ENCODE measurements around the gene TBC1D21.

The TBC1D21 gene, protein sequence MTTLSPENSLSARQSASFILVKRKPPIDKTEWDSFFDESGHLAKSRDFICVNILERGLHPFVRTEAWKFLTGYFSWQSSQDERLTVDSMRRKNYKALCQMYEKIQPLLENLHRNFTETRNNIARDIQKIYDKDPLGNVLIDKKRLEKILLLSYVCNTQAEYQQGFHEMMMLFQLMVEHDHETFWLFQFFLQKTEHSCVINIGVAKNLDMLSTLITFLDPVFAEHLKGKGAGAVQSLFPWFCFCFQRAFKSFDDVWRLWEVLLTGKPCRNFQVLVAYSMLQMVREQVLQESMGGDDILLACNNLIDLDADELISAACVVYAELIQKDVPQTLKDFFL

DNA sequence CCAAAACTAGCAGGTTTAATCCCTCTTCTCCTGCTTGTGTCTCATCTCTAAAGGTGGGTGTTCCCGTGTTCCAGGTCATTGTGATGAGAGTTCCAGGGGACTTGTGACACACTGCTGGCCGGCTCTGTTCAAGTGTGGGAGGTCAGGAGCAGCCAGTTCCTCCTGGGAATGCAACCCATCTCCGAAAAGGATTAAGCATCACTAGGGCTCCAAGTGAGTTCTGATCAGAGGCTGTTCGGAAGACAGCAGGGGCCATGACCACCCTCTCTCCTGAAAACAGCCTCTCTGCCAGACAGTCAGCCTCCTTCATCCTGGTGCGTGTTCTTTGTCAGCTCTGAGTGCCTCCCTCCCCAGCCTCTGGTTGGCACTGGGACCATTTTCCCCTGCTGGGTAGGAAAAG is at the start of gene TBC1D21:
TSS of gene TBC1D21 (plus strand) at position 109 of the 400 bp plus-strand sequence. CDS start at position 255, 146 bp downstream.
- FAIRE-seq: no peak

DNA sequence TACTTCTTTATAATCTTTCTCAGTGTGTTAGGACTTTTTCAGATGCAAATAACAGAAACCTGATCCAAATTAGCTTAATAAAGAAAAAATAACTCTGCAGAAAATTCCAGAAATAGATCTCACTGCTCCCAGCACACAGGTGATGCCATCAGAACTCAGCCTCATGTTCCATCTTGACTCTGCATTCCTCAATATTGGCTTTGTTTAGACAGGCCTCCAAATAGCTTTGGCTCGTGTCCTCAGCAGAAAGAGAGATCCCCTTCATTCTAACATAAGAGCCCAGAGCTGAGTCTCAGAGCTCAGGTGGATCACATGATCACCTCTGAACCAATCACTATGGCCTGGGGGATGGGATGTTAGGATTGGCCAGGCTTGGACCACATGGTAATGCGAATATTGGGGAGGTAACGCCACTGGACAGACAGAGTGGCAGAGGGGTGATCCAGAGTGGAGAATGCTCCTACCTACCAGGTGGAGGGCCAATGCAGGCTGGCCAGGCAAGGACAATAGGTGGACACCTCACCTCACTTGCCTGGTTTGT is 46.6 kb upstream of the TBC1D21 start:
- no peak for FAIRE-seq

DNA sequence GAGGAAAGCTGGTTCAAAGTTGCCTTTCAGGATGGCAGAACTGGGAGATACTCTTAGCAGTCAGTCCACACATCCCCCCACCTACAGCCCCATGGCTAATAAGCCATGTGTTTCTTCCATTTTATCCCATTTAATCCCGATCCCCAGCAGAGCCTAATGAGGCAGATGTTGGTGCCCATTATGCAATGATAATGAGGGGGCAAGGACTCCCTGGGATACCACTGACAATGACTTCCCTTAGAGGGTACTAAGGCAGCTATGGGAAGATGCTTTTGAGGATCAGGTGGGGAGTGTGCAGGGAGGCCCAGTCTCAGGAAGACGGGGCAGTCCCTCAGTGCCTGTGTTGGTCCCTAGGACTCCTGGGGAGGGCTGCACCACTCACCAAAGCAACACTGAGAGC is 43.8 kb upstream of the TBC1D21 start:
- no peak for FAIRE-seq

DNA sequence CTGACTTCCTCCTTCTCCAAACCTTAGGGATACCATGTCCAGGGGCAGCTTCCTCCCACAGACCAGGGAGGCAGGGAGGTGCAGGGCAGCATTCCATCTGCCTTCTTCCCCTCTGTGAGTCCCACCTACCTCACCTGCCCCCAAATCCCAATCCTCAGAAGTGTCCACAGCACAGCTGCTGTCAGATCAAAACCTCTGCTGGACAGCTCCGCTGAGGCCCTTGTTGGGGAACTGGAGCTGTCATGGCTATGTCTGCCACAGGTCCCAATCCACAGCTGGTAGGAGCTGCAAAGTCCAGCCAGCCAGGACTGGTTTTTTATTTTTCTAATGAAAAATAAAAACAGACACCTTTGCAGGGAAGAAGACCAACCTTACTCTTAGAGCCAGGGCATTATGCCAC is 40.7 kb upstream of the TBC1D21 start:
- FAIRE-seq: no peak

DNA sequence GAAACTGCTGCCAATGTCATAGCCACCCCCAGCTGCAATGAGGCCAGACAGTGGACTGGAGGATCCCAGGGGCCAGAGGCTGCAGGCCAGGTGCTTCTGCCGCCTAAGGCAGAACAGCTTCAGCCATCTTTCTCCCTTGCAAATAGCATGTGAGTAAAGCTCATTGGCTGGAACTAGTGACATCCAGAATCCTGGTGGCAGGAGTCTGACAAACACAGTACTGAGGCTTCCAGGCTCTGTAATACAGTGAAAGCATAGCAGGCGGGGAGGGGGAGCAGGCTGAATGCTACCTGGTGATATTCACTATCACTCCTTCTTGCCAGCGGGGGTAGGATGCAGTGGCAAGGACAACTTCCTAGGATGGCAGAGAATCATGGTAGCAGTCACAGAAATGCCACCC is 36.5 kb upstream of the TBC1D21 start:
- FAIRE-seq: no peak

DNA sequence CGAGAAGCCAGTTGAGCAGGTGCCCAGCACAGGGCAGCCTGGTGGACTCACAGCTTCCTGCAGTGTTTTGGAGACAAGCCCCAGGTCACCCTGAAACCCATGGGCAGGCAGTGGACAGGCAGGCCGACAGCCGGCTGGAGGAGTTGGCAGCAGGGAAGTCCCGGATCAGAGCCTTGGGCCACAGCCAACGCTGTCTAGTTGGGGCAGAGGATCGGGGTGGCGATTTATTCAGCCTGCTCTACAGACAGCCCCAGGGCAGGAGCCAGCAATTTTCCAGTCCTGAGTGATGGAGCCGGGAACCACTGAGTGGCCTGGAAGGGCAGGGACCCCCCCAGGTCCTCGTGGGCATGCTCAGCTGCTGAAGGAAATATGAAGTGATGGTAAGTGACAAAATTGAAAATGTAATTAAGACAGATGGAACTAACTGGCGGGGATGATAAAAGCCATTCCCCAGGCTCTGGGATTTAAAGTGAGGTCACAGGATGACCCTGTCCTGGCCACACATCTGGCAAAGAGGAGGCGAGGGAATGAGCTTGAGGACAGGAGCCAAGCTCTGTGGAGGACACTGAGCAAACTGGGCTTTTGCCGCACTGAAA is 34.4 kb upstream of the TBC1D21 start:
- no peak for FAIRE-seq

DNA sequence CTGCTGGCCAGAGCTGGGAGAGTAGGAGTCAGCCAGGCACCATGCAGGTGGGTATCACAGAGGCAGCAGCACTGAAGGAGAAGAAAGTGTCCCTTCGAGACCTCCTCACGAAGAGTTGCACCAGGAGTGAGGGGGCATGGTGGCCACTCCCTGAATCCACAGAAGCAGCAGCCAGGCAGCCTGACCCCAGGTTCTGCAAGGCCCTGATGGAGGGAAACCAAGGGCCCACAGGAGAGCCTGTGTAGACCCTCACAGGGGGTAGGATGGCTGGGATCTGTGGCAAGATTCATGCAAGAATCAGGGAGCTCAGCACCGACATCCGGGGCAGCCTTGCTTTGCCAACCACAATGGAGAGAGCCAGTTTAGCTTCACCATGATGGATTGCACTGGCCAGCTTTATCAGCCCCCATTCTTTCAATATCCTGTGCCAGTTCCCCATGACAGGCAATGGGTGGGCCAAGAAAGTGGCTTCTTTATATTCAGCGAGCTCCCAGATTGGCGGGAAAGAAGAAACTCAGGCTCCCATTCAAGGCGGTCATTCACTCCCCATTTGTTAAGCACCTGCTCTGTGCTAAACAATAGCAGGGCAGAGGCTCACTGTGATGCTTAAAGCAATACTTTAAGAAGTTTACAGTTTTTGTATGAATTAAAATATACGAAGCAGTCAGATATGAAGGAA is 33.5 kb upstream of the TBC1D21 start:
- FAIRE-seq: no peak

DNA sequence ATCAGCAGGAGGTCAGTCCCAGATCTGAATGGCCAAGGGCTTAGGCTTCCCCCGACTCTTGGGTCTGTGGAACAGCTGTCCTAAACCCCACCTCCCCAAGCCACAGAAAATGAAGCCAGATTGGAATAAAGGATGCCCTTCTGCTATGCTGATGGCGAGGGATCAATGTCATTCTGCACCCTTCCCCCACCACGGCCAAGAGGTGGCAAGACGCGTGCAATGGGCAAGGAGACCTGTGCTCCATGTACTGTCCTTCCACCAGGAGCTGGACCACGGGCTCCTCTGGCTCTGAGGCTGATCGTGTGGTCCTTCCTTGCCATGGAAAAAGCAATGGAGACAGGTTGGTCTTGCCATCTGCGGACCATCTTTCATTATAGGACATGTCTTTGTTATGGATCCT is 32.6 kb upstream of the TBC1D21 start:
- FAIRE-seq: no peak

DNA sequence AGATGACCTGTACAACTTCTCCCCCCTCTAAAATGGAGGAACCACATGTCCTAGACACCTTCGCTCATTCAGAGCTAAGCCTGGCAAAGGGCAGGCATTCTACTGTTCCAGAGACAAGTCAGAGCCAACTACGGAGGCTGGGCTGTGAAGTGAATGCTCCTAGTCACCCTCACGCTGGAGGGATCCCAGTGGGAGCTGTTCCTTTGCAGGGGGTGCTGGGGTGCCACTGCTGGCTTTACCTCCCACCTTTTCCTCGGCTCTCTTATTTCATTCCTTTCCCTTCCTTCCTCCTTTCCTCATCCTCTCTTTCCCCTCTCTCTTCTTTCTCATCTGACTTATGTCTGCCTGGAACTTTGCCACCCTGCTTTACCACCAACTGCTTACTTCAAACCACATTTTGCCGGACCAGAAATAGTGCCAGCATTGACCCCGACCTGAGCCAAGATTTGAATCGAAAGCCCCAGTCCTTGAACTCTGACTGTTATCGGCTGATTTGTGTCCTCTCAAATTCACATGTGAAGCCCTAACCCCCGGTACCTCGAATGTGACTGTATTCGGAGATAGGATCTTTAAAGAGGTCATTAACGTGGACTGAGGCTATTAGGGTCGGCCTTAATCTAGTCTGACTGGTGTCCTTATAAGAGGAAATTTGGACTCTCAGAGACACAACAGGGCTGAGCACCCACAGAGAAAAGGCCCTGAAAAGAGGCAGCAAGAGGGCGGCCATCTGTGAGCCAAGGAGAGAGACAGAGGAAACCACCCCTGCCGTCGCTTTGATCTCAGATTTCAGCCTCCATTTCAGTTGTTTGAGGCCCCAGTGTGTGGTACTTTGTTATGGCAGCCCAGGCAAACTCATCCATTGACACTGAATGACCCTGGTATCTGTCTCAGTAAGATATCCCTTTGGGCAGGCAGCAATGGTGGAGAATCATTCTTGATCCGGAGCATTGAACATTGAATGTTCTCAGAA is 31.3 kb upstream of the TBC1D21 start:
- no peak for FAIRE-seq

DNA sequence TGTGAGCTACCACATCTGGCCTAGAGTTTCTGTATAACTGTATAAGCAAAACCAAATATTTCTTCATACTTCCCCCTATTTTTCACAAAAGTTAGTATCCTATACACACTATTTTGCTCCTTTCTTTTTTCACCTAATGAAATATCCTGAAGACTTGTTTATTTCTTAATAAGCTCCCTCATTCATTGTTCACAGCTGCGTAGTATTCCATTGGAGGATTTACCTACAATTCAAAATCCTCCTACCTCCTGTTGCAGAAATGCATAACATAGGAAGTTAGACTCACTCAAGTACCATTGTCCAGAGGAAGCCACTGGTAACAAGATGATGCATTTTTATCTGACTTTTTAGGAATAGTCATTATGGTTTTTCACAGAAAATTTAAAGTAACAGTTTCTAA is 29.6 kb upstream of the TBC1D21 start:
- no peak for FAIRE-seq

DNA sequence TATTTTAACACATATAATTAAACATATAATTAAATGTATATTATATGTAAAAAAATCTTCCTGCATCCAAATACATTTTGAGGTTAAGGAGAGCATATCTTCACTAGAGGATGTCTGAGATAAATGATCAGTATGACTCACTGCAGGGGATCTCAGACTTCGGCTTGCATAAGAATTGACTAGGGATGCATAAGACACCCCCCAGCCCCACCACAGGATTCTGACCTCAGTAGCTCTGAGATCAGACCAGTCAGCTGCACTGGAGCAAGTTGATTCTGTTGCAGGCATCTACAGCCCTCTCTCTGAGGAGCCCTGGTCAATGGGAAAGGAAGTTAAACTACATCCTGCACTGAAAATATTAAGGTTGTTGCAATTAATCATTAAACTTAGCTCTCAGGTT is 29.0 kb upstream of the TBC1D21 start:
- no peak for FAIRE-seq

DNA sequence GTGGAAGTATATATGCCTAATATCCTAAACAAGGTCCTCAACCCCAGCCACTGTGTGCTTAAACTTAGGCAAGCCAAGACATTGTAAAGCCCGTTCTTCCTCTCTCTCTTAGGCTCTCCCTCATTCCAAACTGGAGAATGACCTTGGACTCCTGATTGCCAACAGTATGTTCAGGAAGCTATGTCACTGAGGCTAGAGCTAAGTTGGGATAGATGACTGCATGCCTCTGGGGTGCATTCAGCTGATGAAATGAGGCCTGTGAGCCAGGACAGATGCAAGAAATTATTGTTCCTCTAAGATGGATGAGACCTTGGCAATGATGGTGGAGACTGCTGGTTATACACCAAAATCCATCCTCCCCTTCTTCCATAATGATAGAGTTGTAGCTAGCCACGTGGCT is 27.9 kb upstream of the TBC1D21 start:
- FAIRE-seq: no peak

DNA sequence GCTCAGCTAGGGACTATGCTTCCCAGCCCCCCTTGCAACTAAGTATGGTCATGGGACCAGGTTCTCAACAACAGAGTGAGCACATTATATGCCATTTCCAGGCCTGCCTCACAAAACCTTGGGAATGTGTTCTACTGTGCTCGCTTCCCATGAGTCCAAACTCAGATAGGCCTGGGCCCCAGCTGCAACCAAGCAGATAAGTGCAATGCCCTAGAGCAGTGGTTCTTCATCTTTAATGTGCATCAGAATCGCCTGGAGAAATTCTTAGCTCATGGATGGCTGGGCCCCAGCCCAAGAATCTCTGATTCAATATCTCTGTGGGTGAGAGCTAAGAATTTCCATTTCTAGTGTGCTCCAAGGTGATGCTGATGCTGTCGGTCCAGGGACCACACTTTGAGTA is 27.5 kb upstream of the TBC1D21 start:
- no peak for FAIRE-seq

DNA sequence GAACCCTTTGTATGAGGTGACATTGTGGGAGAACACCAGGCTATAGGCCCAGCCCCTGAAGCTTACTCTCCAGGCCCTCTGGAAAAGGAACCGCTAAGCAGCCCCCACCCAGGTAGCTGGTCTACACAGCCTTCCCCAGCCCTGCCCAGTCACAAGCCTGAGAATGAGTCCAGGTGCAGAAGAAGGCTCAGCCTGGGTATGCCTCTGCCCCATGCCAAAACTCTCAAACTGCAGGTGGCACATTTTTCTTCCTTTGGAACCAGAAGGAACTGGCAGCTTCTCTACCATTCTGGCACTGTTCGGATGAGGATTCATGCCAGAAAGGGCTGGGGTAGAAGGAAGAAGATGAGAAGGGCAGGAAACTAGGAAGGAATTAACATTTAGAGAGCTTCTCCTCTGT is 23.7 kb upstream of the TBC1D21 start:
- FAIRE-seq: no peak

DNA sequence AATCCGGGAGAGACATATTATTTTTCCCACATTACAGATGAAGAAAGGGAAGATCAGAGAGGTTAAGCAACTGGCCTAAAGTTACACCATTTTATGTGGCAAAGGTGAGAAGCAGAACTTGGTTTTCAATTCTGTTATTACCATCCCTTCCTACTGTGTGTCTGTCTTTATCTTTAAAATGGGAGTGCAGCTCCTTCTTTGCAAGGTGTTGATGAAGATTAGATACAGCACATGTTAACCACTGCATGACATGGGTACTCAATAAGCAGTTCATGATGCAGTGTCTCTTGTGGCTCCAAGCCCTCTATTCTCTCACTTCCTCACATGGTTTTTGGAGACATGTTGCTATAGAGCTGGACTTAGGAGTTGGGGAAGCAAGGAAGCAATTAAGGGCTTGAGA is 23.1 kb upstream of the TBC1D21 start:
- FAIRE-seq: no peak

DNA sequence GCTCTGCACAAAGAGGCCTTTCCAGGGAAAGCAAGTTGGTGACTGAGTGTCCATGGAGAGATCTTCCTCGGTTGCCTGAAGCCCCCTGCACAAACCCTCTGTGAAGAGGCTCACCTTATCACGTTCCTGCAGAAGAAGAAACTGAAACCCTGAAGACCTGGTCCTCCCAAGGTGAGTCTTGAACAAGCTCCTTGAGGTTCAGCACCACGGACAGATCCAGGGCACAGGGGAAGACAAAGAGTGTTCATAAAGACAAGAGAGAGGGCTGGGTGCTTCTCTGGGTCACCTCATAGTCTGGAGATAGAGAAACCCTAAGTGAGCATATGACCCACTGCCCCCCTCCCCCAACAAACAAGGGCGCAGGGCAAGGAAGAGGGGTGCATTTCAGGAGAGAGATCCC is 21.7 kb upstream of the TBC1D21 start:
- FAIRE-seq: no peak

DNA sequence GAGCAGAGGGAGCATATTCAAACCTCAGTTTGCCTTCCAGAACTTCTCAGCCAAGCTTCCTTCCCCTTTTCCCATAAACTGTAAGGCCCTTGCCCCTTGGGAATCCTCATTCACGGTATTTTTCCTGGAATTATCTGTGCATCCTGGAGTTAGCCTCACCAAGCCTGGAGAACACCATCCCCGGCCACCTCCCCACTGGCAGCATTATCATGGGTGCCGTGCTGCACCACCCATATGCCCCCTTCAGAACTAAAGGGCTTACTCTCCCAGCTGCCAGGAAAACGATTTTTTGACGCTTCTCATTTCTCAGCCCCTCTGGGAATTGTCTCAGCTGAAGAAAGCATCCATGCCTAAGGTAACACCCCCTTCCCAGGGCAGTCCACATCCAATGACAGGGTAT is 20.9 kb upstream of the TBC1D21 start:
- no peak for FAIRE-seq

DNA sequence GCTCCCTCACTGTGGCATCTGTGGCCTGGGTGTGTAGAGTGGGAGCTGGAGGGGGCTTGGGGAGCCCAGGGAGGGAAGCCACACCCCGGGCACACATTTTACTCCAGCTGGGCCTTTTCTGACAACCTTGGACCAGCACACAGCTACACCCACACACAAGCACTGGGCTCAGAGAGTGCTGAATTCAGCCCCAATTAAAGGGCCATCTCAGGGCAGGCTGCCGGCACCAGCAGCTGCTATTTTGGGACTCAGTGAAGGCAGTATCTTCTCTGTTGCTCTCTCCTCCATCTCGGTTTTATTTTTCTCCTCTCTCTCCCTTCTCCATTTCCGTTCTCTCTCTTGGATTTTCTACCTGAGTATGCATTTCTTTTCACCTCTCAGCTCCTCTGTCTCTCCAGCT is 19.1 kb upstream of the TBC1D21 start:
- no peak for FAIRE-seq

DNA sequence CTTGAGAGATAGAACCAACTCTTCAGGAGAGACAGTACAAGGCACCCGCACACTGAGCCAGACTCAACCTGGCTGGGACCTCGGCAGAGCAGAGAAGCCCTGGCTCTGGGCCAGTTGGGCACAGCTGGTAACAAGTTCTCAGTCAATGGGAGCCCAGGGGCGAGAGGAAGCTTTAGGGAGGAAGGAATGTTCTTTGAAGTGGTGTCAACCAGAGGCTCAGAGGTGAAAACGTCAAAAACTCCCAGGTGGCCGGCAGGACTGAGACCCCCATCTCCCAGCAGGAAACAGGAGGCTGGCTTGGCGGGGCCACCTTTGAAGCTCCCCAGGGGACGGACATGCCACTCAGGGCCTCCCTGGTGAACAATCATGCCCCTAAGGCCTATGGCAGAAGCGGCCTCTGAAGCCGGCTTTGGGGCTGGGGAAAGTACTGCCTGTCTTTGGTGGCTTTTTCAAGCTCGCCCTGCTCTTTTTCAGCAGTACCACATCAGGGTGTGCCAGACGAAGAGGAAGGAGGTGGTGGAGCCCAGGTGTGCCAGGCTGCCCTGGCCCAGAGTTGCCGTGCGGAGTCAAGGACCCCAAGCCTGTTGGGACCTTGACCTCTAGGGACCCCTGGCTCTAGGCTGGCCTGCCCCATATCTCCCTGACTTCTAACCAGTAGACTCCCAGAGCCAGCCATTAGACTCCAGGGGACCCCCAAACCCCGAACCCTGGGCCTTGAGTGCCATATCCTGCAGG is 16.7 kb upstream of the TBC1D21 start:
- FAIRE-seq: no peak

DNA sequence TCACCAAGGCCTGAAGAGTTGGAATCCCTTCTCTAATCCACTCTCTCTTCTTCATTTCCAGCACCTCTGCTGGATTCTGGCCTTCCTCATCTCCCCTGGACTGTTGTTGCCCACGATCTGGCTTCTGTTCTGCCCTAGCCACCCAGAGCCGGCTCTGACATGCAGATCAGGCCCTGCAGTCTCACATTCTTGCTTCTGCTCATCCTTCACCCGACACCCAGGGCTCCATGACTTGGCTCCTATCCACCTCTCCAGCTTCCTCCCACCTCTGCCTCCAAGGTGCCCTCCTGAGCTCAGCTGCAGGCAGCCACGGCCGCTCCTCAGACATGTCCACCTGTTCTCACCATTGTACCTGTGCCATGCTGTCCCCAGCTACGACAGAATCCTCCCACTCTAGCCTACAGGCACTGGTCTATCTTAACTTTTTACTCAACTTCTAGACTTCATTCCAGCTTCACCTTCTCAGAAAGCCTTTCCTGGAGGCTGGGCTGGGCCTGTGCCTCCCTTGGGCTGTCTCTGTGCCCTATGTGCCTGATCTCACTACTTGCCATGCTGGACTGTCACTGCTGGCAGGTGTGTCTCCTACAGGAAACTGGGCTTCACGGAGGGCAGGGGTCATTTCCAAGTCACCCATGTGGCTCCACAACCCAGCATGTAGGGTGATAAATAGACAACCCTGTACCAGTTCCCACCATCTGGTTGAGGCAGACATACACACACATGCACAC is 16.0 kb upstream of the TBC1D21 start:
- FAIRE-seq: no peak

DNA sequence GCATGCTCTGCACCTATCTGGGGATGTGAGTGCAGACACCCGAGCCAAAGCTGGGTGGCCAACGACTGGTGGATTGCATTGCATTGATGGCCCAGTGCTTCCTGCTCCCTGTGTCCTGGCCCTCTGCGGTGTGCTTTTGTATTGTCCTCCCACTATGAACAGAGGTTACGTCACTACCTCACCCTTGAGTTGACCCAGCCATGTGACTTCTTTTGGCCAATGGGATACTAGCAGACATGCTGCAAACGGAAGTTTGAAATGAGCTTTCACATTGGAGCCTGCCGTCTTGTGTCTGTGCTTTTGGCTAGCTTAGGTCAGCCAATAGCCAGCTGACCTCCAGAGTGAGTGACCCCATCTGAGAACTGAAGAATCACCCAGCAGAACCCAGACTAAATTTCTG is 15.3 kb upstream of the TBC1D21 start:
- no peak for FAIRE-seq

All from islet of Langerhans (tissue), 1 donor.